AG20443 (cell line): ENCODE data around the gene CADPS.

Experiments
- DNase-seq: peaks from one replicate; pipeline ENCODE4 v3.0.0; 2012; ENCODE audit warnings: low spot score, mixed read lengths

CADPS gene

GRCh38 chr3:62556121-62556815, 318.9 kb downstream of the CADPS start:
- no peak for DNase-seq

GRCh38 chr3:62554264-62554799, 320.9 kb downstream of the CADPS start:
- DNase-seq: no peak

- no peak for DNase-seq
These were observed 321.4 kb downstream of the CADPS start for GRCh38 chr3:62553811-62554210.

GRCh38 chr3:62551556-62551955, 323.7 kb downstream of the CADPS start:
- DNase-seq: no peak

- no peak for DNase-seq
These were observed 324.8 kb downstream of the CADPS start for GRCh38 chr3:62550439-62550838.

- no peak for DNase-seq
These were observed 326.5 kb downstream of the CADPS start for GRCh38 chr3:62548528-62549205.

GRCh38 chr3:62546266-62546665, 328.9 kb downstream of the CADPS start:
- DNase-seq: no peak

GRCh38 chr3:62542185-62542584, 333.0 kb downstream of the CADPS start:
- DNase-seq: no peak

- no peak for DNase-seq
These were observed 335.5 kb downstream of the CADPS start for GRCh38 chr3:62539762-62540161.

GRCh38 chr3:62538691-62539356, 336.4 kb downstream of the CADPS start:
- DNase-seq: no peak

GRCh38 chr3:62534326-62534725, 340.9 kb downstream of the CADPS start:
- no peak for DNase-seq

GRCh38 chr3:62532796-62533195, 342.4 kb downstream of the CADPS start:
- no peak for DNase-seq

- DNase-seq: no peak
These were observed 343.2 kb downstream of the CADPS start for GRCh38 chr3:62531981-62532380.

- no peak for DNase-seq
These were observed 343.7 kb downstream of the CADPS start for GRCh38 chr3:62531493-62531892.

GRCh38 chr3:62529230-62529629, 346.0 kb downstream of the CADPS start:
- no peak for DNase-seq

GRCh38 chr3:62527474-62527873, 347.7 kb downstream of the CADPS start:
- DNase-seq: peak; percentile 11

GRCh38 chr3:62525281-62525680, 349.9 kb downstream of the CADPS start:
- DNase-seq: peak; percentile 13

- no peak for DNase-seq
These were observed 351.5 kb downstream of the CADPS start for GRCh38 chr3:62523672-62524071.

GRCh38 chr3:62521464-62522105, 353.6 kb downstream of the CADPS start:
- no peak for DNase-seq

- no peak for DNase-seq
These were observed 371.7 kb downstream of the CADPS start for GRCh38 chr3:62503516-62503915.

- no peak for DNase-seq
These were observed 372.6 kb downstream of the CADPS start for GRCh38 chr3:62502315-62503300.
